HG02970 (cell line): ENCODE measurements around the gene PTPRD.

Experiments used
- ATAC-seq: cut with Tn5 transposase; IDR thresholded peaks from one replicate; pipeline ENCODE4 v1.9.1; 2021; ENCODE audit warnings: mild to moderate bottlenecking, moderate library complexity, moderate number of reproducible peaks; ENCODE audit not compliant: unreplicated experiment, low FRiP score

PTPRD gene

DNA sequence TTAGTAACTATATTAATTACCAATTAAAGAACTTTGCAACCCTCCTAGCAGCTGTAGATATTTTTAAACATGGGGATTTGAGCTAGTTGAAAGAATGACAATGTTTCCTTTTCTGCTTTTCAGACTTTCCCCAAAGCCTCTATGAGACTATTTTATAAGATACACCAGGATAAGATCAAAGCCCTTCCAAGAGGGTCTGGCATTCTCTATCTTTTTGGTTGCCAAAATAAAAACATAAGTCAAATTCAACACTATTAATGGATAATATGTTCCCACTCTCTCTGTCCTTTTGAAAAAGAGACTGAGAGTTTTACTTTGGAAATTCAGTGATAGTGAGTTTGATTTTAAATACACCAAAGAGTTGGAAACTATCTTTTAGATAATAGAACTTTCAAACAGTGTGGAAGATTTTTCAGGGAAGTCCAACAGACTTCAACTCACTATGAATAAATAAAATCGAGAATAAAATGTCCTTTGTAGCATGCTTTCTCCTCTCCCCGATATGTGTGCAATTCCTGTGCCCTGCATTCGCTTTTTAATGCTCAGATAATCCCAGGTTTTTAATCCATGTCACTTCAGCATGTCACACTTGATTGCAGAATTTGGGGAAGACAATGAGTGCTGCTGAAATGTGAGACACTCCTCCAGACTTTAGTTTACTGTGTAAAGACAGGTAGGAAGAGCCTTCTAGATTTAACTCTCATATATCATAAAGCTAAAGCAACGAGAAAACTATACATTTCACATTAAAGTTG is 1717.5 kb downstream of the PTPRD start:
- ATAC-seq, result no peak

DNA sequence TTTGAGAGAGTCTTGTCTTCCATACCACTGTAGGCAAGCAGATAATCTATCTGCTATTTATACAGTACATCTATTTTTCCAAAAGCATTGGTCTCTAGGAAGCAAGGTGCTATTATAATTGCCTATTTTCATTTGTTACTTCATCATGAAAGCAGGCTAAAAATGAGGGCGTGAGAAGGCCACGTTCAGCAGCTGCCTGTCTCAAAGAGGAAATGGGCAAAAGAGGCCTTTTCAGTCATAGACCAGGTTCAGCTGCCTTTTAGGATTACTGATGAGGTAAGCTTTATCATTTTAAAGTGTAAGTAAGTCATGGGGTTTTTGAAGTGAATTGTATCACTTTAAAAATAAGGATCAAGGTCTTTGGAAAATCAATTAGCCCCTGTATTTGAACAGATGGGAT is 1722.1 kb downstream of the PTPRD start:
- ATAC-seq, result no peak

DNA sequence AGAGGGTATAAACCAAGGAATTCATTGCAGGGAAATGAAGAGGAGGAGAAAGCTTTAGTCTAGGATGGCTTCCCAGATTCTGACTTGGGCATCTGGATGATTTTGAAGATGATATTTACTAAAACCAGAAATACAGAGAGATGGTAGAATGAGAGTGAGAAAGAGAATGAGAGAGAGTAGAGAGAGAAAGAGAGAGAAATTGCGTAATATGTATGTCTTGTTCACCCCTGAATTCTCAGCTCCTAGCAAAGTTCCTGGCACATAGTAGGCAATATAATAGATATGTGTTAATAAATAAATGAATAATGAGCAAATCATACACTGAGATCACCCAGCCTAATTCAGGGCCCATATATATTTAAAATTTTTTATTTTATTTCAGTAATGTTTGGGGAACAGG is 1723.7 kb downstream of the PTPRD start:
- ATAC-seq, result no peak

DNA sequence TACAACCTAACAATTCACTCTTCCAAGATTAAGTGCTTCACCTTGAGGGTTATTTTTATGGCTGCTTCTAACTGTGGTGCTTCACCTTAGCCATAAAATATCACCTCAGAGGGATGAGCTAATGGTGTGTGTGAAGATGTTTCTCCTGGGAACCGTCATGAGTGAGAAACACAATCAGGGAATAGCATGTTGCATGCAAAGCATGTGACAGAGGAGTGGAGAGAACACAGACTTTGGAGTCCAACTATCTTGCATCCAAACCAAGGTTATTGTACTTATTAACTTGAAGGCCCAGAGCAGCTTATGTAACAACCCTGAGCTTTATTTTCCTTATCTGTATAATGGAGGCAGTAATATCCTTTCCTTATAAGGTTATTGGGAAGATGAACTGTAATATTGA is 1724.2 kb downstream of the PTPRD start:
- no peak for ATAC-seq

DNA sequence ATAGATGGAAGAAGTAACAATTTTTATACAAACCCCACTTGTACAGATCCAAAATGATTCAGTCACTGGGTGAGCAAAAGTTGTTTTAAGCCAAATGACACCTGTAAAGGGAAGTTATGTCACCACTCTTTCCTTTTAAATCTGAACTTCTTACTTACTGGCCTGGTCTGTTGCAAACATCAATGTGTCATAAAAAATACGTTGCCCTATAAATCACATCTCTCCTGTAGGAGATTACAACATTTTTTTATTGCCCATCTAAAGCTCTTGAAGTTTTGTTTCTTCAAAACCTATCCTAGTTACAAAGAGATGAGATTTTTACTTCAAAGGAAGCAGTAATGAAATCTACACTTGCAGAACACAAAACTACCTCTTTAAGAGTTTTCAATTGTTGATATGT is 1725.4 kb downstream of the PTPRD start:
- no peak for ATAC-seq

DNA sequence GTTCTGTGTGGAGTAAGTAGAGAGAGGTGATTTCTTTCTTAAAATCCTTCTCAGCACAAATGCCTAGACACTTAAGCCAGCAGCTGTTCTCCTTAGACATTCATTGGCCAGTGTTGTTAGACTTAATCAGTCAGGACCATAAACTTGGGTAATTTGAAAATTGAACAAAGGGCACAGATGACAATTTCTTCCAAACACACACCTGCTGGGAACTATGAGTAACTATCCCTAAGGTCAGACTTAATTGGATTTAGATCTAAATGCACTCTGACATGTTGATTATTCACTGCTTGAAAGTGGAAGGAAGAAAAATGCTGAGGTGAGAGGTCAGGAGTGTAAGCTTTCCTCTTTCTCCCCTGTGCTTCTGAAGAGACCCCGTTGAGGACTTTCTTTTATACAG is 1729.5 kb downstream of the PTPRD start:
- ATAC-seq, result no peak

DNA sequence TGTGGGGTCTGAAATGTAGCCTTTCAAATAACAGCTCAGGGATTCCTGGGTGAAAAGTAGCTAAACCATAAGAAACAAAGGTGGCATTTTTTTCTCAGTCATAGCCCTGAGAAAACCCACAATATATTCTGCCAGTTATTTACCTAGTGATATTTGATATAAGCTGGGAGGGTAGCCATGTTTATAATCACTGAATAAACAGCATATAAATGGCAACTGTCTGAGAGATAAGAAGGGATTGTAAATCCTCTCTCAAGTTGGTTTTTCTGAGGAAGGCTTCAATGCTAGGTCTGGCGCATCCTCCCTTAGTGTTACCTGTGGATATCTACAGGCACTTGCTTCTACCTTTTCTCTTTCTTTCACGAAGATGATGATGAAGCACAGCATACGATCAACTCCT is 1732.7 kb downstream of the PTPRD start:
- no peak for ATAC-seq

DNA sequence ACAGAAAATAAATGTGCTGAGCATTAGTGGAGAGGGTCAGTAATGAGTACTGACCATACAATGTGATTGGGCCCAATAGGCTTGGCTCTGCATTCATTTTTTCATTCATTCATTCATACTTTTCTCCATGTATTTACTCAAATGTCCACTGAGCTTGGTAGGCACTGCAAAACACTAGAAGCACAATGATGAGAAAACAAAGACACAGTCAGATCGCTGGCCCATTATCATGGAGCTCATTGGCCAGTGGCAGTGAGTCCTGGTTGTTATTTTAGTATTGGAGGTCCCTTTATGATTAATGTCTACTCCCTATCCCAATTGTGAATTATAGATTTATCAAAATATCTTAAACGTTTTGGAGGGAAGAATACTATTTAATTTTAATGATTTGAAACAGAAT is 1733.5 kb downstream of the PTPRD start:
- ATAC-seq, result no peak

DNA sequence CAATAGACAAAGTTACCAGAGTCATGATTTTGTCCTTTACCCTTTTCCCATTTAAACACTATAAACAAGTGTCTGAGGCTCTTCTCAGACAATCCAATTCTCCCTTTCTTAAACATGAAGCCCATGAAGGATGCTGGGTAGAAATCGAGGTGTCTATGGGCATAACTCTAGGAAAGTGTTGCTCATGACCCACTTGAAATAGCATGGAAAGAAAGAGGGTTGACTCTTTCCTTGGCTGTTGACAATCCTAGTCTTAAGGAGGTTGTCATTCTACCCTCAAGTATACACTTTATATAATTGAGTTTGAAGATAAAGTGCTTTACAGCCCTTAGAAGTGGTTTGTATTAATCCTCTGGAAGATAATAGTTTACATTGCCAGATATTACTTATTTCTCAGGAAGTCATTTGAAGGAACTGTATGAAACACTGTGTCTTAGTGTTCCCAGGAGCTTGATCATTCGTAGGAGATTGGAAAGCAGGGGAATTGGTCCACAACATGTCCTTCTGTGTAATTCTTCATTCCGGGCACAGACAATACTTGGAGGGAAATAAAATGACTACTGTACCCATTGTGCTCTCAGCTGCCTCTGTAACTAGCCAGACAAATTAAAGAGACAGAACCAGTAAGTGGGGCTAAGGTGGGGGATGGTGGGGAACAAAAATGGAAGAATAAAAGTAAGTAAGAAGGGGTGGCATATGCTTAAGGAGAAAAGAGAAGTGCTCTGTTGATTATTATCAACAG is 1734.9 kb downstream of the PTPRD start:
- no peak for ATAC-seq

DNA sequence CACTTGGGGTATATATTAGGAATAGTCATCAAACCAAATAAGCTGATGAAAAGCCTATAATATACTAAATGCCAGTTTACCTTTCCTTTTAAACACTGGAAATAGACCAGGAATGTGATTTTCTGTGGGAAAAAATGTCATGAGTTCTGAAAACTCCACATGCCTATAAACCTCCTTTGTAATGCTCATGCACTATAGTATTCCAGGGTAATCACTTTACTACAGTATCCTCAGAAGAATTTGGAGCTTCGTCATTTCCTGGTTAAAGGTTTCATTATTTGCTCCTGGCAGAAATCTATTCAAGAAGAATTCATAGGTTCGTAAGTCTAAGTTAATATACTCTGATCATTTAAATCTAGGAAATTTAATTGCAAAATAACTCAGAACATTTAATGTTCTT is 1736.5 kb downstream of the PTPRD start:
- no peak for ATAC-seq

DNA sequence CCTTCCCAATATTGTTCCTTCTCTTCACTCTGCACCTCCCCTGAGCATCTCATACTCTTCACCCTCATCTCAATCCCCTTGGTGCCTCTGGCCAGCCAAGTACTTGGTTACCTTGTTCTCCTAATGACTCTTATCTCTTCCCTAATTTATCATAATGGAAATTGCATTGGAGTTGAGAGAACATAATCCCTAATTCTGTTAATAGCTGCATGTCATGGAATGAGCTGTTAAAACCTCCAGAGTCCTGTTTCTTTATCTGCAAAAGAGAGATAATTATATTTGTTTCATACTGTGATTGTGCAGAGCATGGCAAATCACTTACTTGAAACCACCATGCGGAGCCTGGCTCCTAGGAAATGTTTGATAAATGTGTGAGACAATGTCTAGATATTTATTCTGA is 1738.3 kb downstream of the PTPRD start:
- ATAC-seq, result no peak

DNA sequence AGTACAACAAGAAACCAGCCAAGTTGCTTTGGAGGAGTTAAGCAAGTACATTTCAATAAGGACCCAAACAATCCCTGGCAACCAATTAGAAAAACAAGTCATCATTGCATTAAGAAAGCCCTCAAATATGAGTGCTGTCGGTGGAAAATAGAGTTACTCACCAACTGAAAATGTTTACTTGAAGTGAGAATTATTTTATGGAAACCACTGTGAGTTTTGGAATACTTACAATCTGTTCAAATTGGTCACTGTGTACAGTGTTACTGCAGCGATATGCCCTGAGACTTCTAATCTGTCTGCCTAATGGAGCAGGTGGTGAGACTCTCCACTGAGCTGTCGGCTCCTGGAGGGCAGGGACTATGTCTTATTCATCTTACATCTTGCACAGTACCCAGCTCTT is 1740.0 kb downstream of the PTPRD start:
- ATAC-seq, result no peak

DNA sequence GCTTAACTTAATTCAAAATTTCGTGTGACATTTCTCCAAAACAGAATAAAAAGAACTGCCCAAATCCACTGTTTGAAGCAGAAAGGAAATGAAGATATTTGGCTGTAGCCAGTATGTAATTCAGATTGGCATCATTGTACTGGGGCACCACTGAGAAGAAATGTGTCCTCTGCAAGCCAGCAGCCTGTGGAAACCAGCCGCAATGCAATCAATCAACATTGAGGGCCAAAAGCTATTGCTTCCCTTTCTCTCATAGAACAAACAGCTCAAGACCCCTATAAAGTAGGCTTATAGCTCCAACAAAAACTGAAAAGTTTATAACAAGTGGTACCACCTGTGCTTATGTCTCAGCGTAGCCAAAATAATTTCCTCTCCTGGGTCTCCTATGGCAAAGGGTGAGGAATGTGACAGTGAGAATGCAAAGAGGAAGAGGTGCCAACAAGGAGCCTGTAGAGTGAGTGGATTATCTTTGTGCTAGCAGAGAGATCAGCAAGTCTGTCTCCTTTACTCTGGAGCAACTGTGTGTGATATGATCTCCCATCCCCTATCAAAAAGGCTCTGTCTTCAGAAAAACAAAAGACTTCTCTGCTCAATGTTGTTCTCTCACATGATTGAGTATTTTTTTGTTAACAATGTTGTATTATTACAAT is 1740.9 kb downstream of the PTPRD start:
- no peak for ATAC-seq

DNA sequence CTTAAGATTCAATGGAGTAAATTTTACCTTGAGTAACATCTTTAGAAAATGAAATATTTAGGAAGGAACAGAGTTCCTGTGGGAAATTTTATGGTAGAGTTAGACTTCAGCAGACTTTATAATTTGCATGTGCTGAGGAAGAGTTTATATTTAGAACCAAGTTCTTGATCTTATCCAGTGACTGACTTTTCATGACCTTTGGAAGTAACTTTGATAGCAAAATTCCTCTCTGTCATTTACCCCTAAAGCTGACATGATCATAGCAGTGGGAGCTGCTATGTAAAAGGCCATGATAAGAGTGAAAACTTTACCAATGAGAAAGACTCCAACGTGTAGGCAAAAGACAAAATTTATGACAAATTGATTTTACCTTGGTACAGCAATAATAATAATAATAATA is 1741.4 kb downstream of the PTPRD start:
- no peak for ATAC-seq

DNA sequence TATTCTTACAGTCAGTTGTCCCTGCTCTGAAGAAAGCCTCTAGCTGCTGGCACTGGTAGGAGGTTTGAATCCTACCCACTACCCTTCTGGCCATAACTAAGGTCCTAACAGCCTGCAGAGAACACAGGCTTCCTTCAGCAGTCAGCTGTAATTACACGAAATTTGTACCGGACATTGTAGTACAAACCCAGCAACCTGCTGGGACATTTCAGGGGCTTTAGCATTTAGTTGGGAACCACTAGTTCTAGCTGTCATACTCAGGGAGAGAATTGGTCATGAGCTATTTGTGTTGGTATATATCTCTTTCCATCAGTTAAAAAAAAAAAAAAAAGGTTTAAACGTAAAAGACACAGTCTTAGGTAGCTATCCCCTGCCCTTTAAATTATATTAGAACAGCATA is 1743.0 kb downstream of the PTPRD start:
- no peak for ATAC-seq

DNA sequence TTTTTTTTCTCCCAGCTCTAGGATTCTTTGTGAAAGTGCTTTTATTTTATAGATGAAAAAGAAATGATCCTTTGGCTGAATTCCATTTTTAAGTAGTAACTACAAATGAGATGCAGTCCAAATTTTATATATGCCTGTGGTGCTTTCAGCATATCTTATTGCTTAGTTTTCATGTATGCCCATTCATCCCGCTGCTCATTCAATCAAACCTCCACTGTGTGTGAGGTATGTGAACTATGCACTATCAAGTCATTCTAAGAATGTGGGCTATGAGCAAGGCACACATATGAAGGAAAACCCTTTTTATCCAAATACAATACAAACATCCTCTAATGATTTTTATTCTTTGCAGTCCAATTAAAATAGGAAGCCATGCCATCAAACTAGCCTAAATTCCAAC is 1744.2 kb downstream of the PTPRD start:
- ATAC-seq, result no peak

DNA sequence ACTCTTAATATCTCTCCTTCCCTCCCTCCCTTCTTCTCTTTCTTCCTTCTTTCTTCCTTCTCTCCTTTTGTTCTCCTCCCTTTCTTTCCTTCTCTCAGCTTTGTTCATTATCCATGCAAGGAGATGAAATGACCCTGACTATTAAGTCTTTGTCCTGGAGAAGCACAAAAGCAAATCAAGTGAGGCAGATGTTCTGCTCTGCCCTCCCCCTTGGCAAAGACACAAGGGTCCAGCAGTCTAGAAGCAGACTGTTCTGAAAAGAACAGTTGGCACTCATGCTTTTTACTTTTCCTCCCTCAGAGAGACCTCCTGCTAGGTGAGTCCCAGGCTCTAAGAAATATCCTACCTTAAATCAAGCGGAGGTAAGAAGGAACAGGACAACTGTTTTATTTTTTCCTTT is 1745.7 kb downstream of the PTPRD start:
- ATAC-seq, result no peak

DNA sequence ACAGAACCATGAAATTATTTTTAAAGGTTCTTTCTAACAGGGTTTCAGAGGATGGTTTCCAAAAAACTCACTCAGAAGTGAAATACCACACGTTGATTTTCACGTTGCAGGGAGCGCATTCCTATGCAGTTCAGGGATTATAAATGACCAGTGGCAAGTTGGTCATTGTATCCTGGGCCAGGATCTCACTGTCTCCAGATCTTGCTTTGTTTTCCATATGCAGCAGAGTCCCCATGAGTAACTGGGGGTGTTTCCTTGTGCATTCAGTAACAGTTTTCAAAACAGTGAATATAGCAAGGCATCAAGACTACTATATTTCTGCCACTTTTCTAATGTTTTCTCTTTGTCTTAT is 1748.3 kb downstream of the PTPRD start:
- no peak for ATAC-seq

DNA sequence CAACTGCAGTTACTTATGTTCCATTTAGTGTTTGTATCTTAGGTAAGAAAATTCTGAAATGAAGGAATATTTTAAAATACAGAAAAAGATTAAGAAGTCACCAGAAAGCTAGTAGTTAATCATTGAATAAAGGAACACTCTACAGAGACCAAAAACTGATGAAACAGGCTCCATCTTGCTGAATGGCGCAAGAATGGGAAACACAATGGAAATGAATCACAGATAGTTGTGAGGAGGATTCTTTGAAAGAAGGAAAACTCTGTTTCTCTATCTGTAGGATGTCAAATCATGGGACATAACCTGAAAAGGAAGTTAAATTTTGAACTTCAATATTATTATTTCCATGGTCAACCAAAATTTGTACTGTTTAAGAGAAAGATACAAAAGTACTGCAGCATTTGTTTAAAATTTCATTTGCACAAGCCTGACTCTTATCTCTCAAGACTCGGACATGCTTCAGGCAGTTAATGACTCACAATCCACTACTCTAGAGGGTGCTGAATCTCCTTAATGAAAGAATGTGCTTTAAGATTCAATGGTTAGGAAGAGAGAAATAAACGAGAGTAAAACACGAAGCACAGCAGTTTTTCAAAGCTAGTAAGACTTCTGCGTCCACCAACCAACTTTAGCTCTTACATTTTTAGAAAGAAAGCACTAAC is 1748.8 kb downstream of the PTPRD start:
- ATAC-seq, result no peak

DNA sequence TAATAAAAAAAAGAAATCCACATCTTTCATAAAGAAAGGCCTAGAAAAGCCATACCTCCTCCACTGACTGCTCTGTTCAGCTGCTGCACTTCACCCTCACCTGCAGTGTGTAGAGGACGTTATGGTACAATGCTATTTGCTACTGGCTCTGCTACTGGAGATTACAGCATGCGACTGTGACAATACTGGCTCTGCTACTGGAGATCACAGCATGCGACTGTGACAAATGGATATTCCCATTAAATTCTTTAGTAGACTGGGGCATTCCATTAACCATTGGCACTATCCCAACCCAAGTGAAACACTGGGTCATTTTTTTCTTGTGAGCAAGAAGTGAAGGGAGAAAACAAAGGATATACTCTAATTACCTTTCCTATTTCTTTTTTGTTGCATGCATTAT is 1749.7 kb downstream of the PTPRD start:
- ATAC-seq, result no peak

DNA sequence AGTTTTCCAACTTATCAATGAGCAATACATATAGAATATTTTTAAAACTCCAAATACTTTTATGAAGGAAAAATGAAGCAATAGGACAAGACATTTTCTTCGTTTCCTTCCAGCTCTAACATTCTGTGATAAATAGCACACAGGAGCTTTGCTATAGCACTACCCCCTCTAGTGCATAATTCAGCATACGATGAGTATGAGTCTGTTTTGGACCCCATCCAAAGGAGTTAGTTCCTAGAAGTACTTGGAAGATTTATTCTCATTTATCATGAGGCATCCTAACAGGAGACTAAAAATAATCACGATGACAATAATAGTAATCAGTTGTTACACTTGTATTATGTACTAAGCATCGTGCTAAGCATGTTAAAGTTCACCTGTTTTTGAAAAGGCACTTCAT is 1751.9 kb downstream of the PTPRD start:
- no peak for ATAC-seq
